KOPT-K1 (cell line): ENCODE data around the gene PLXND1.

Experiments used
- H3K27ac ChIP-seq: fragments of 200-600 bp; sonication (generic); 2 replicates; pipeline ENCODE4 v1.5.1; 2016; ENCODE audit warnings: antibody characterized with exemption, mild to moderate bottlenecking, low read depth, low read length; ENCODE audit not compliant: poor library complexity, severe bottlenecking
- H3K36me3 ChIP-seq: fragments of 200-600 bp; sonication (generic); 2 replicates; pipeline ENCODE4 v1.5.1; 2017; ENCODE audit warnings: antibody characterized with exemption, mild to moderate bottlenecking, low read length, moderate library complexity; ENCODE audit not compliant: insufficient read depth
- H3K9me3 ChIP-seq: fragments of 200-600 bp; sonication (generic); 2 replicates; pipeline ENCODE4 v1.5.1; 2017; ENCODE audit warnings: antibody characterized with exemption, low read length, mild to moderate bottlenecking; ENCODE audit not compliant: insufficient read depth, poor library complexity, severe bottlenecking

The PLXND1 gene

GRCh38 chr3:129633751-129634481 is 27.4 kb upstream of the PLXND1 start:
- H3K27ac ChIP-seq, result no peak overlapping the region
- H3K9me3 ChIP-seq, result no peaks in the 10 kb centered on the region
- H3K36me3 ChIP-seq, result no peaks in the 10 kb centered on the region

GRCh38 chr3:129632977-129633376 is 26.5 kb upstream of the PLXND1 start:
- H3K9me3 ChIP-seq, result no peaks in the 10 kb centered on the region
- H3K27ac ChIP-seq, result no peak overlapping the region

GRCh38 chr3:129632556-129632955 is 26.1 kb upstream of the PLXND1 start:
- H3K27ac ChIP-seq, result no peak overlapping the region
- H3K36me3 ChIP-seq, result no peaks in the 10 kb centered on the region
- no peaks in the 10 kb centered on the region for H3K9me3 ChIP-seq

More at GRCh38 chr3:129632977-129633376, 26.5 kb upstream of the PLXND1 start:
- no peaks in the 10 kb centered on the region for H3K36me3 ChIP-seq

- H3K36me3 ChIP-seq, result no peaks in the 10 kb centered on the region
- H3K9me3 ChIP-seq, result no peaks in the 10 kb centered on the region
- H3K27ac ChIP-seq, result no peak overlapping the region
Observed at GRCh38 chr3:129632056-129632455, 25.6 kb upstream of the PLXND1 start.

GRCh38 chr3:129629011-129629410 is 22.5 kb upstream of the PLXND1 start:
- no peaks in the 10 kb centered on the region for H3K36me3 ChIP-seq
- H3K27ac ChIP-seq, result no peak overlapping the region
- no peaks in the 10 kb centered on the region for H3K9me3 ChIP-seq

GRCh38 chr3:129628169-129628522 is 21.7 kb upstream of the PLXND1 start:
- no peak overlapping the region for H3K27ac ChIP-seq
- H3K9me3 ChIP-seq, result no peaks in the 10 kb centered on the region
- H3K36me3 ChIP-seq, result no peaks in the 10 kb centered on the region

- Histone ChIP-seq H3K27ac (no peak overlapping the region), H3K9me3 (no peaks in the 10 kb centered on the region), H3K36me3 (no peaks in the 10 kb centered on the region)
Observed at GRCh38 chr3:129627350-129628168, 21.1 kb upstream of the PLXND1 start.

GRCh38 chr3:129626744-129627349 is 20.4 kb upstream of the PLXND1 start:
- Histone ChIP-seq H3K9me3 (no peaks in the 10 kb centered on the region), H3K36me3 (no peaks in the 10 kb centered on the region), H3K27ac (no peak overlapping the region)

- H3K36me3 ChIP-seq, result no peaks in the 10 kb centered on the region
- H3K27ac ChIP-seq, result no peak overlapping the region
- no peaks in the 10 kb centered on the region for H3K9me3 ChIP-seq
Observed at GRCh38 chr3:129625072-129625874, 18.8 kb upstream of the PLXND1 start.

GRCh38 chr3:129624347-129625071 is 18.0 kb upstream of the PLXND1 start:
- H3K27ac ChIP-seq, result no peak overlapping the region
- H3K9me3 ChIP-seq, result no peaks in the 10 kb centered on the region
- H3K36me3 ChIP-seq, result no peaks in the 10 kb centered on the region

- Histone ChIP-seq H3K27ac (no peak overlapping the region), H3K9me3 (no peaks in the 10 kb centered on the region), H3K36me3 (no peaks in the 10 kb centered on the region)
Observed at GRCh38 chr3:129623447-129624118, 17.1 kb upstream of the PLXND1 start.

- Histone ChIP-seq H3K27ac (no peak overlapping the region), H3K9me3 (no peaks in the 10 kb centered on the region)
Observed at GRCh38 chr3:129622933-129623332, 16.5 kb upstream of the PLXND1 start.

GRCh38 chr3:129622226-129622874 is 15.9 kb upstream of the PLXND1 start:
- no peak overlapping the region for H3K27ac ChIP-seq
- no peaks in the 10 kb centered on the region for H3K9me3 ChIP-seq
- H3K36me3 ChIP-seq, result no peaks in the 10 kb centered on the region

More at GRCh38 chr3:129622933-129623332, 16.5 kb upstream of the PLXND1 start:
- no peaks in the 10 kb centered on the region for H3K36me3 ChIP-seq
